Esophagus muscularis mucosa (tissue), 4 donors: ENCODE measurements around the gene LENG1.
A peak's percentile ranks its signal among the peaks of the same experiment; 100 is the strongest.

Source experiments
- EP300 ChIP-seq: sonication (generic); formaldehyde crosslinking; IDR thresholded peaks from one replicate; pipeline ENCODE4 v1.6.1; 2017; ENCODE audit warnings: antibody characterized with exemption
- POLR2A ChIP-seq: fragments of 450-650 bp; IDR thresholded peaks from one replicate; pipeline ENCODE4 v1.6.1; 2017; ENCODE audit warnings: antibody characterized with exemption, moderate library complexity, mild to moderate bottlenecking, low read depth
- POLR2AphosphoS5 ChIP-seq, 2 donors: sonication (generic); formaldehyde crosslinking; IDR thresholded peaks; one replicate each; pipeline ENCODE4 v1.6.1; 2017; ENCODE audit warnings: antibody characterized with exemption in 2 of 2
- TF ChIP-seq, protein P1 (sequence below), 3 experiments: fragments of 200-600 bp in 2 of 3; fragments of 450-650 bp in 1 of 3; sonication (generic) in 2 of 3; IDR thresholded peaks; one replicate each; pipeline ENCODE4 v1.5.1; 2017 to 2019; ENCODE audit warnings: antibody characterized with exemption in 3 of 3, mild to moderate bottlenecking in 2 of 3, moderate library complexity in 1 of 3

DNA sequence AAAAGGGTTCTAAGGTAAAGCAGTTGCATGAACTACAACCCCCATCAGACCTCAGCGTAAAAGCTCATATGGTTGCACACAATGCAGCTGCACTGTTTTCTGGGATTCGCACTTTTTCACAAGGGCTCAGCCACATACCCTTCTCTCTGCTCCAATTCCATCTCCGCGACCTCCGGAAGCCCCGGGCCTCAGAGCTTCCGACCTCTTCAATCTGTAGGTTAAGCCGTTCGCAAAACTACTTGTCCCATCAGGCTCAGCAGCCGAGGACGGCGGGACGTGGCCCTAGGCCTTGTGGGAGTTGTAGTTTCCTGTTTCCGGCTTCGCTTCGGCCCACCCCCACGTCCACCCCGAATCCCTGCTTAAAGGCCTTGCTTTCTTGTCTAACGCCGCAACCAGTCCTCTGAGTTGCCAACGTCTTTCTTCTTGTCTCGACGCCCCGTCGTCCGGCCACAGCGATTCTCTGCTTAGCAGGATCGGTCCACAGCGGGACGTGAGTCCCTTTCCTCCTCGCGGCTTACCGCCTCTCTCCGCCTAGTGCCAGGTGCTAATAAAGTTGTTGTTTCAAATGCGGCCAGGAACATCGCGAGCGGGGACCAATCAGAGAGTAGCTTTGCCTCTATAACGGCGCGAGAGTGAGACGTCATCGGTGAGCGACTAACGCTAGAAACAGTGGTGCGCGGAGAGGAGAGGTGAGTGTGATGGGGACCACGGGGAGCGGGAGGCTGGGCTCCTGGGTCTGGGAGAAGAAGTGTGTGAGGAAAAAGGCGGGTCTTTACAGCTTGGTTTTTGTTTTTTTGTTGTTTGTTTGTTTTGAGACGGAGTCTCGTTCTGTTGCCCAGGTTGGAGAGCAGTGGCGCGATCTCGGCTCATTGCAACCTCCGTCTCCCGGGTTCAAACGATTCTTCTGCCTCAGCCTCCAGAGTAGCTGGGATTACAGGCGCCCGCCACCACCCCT lies 44.1 kb downstream of the LENG1 start, which contains the start of the genes PRPF31 and TFPT:
- TF ChIP-seq POLR2AphosphoS5 (IDR thresholded peaks at IDR 0.05): peak; percentile 93 to 96
- TF ChIP-seq, protein P1, sequence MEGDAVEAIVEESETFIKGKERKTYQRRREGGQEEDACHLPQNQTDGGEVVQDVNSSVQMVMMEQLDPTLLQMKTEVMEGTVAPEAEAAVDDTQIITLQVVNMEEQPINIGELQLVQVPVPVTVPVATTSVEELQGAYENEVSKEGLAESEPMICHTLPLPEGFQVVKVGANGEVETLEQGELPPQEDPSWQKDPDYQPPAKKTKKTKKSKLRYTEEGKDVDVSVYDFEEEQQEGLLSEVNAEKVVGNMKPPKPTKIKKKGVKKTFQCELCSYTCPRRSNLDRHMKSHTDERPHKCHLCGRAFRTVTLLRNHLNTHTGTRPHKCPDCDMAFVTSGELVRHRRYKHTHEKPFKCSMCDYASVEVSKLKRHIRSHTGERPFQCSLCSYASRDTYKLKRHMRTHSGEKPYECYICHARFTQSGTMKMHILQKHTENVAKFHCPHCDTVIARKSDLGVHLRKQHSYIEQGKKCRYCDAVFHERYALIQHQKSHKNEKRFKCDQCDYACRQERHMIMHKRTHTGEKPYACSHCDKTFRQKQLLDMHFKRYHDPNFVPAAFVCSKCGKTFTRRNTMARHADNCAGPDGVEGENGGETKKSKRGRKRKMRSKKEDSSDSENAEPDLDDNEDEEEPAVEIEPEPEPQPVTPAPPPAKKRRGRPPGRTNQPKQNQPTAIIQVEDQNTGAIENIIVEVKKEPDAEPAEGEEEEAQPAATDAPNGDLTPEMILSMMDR (IDR thresholded peaks at IDR 0.05): no peak
- peak; percentile 69 for TF ChIP-seq POLR2A
- no peak for TF ChIP-seq EP300
